ENCODE data around the gene TATDN2.

The TATDN2 gene

DNA sequence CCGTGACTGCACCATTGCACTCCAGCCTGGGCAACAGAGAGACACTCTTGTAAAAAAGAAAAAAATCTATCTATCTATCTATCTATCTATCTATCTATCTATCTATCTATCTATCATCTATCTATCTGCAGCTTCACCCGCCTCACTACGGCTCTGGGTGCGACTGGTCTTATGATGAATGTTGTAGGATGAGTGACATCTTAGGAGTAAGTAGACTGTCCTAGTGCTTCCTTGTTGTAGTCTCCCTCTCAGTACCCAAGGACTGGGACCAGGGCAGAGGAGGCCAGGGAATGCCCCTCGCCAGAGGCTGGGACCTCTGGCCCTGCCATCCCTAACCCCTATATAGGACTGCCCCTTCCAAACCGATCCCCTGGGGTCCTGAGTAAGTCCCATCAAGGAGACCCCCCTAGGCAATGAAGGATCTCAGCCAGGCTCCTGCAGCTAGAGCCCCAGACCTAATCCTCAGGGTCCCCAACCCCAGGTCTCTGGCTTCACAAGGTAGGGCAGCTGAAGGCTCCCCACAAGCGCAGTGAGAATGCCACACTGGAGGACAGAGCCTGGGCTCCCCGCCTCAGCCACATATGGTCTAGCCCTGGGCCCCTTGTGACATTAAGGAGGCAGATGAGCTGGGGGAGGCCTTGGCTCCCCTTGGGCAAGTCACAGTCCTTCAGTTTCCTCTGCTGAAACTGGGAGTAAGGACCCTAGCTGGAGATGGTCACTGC is 73.5 kb downstream of the TATDN2 start:
- DNase-seq: no peak

DNA sequence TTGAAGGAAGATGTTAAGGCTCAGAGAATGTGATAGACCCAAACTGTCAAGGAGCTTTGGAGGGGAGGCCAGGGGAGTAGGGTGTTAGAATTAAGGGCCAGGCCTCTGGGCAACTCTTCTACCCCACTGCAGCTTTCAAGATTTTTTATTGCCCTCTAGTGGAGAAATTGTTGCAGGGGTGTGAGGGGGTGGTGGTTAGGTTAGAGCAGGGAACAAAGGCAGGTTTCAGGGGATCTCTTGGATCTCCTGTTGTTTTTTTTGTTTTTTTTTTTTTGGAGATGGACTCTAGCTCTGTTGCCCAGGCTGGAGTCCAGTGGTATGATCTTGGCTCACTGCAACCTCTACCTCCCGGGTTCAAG is 74.1 kb downstream of the TATDN2 start:
- no peak for DNase-seq

DNA sequence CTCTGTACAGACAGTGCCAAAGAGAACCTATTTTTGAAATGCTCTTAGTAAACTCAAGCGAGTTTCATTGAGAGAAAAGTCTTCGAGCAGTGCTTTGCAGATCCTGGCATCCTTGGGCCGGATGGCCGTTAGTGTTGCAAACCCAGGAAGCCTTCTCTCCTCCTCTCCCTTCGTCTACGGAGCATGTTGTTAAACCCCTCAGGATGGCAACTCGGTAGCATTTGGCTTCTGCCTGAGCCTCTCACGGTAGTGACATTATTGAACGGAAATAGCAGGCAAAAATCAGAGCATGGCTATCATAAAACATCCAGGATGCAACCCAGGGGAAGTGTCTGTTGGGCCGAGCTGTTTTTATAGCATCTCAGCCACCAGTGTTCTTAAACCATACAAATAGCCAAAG is 79.3 kb downstream of the TATDN2 start:
- no peak for DNase-seq

GRCh38 chr3:10328460-10329071 is 80.3 kb downstream of the TATDN2 start:
- no peak for DNase-seq

DNA sequence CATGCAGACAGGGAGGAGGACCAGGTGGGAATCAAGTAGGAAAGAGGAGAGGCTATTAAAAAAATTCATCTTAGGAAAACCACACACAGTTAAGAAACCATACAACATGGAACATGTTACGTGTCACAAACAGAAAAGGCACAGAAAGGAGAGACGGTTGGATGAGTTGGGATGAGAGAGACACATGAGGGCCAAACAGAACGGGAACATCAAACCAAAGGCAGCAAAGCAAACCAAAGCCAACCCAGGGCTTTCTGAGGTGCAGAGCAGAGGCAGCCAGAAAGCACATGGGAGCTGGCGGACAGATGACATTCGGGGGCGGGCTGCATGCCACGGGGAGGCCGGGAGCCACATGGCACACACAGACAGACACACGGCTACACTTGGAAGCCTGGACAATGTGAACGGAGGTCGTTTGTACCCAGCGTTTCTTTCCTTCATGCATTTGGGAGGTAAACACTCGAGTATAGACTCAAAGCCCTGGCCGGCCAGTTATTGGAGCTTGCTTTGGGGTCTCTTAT is 81.3 kb downstream of the TATDN2 start:
- no peak for DNase-seq

DNA sequence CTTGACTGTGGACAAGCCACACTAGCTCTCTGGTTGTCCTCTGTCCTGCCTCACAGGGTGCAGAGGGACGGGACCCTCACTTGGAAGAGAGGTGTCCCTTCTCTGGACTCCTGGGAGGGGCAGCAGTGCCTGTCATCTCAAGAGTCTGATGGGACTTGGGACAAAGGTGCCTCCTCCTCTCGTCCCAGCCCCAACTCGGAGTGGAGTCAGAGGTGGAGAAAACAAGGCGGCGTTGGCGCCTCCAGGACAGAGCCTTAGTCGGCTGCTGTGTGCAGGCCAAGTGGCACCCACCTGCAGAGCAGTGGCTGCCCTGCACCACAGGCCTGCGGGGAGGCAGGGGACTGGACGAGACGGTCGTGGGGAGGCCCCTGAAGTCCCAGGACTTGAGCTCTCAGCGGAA is 82.1 kb downstream of the TATDN2 start:
- no peak for DNase-seq

Measured in activated CD4-positive, alpha-beta T cell treated with anti-CD3 and anti-CD28 coated beads for 4 hours (primary cell).